ENCODE data around the gene SPATC1L. TPM values are rescaled to one million over a fixed set of nuclear protein-coding genes. Genes with fewer than 3 reads are reported as not detected.
"Not testable (repeated sequence)": the region's sequence is repeated elsewhere in the genome, so short reads cannot be mapped to it uniquely, and the experiment has no call there.

The SPATC1L gene
- total RNA-seq, 1 donor from 2014 or later, result 14.1 TPM

- Mint-ChIP-seq H3K4me1 (ENCODE audit: low read depth) (no peaks in the 10 kb centered on the region), H3K9me3 (ENCODE audit: low read depth) (peaks cover 31% of the 10 kb centered on the region), H3K27ac (ENCODE audit: unreplicated experiment) (no peak overlapping the region), H3K36me3 (ENCODE audit: low read depth) (peaks cover 17% of the 10 kb centered on the region), H3K4me3 (ENCODE audit: unreplicated experiment) (no peak overlapping the region), H3K27me3 (ENCODE audit: low read depth) (no peaks in the 10 kb centered on the region)
- peak; percentile 61 for DNase-seq (ENCODE audit: low spot score)
- TF ChIP-seq CTCF (IDR thresholded peaks at IDR 0.05), result no peak
Measured at GRCh38 chr21:46171996-46172862, 12.0 kb downstream of the SPATC1L start.

GRCh38 chr21:46171585-46171984 lies 12.7 kb downstream of the SPATC1L start:
- H3K27ac Mint-ChIP-seq (ENCODE audit: unreplicated experiment), result no peak overlapping the region
- H3K9me3 Mint-ChIP-seq (ENCODE audit: low read depth), result peaks cover 24% of the 10 kb centered on the region
- no peaks in the 10 kb centered on the region for H3K27me3 Mint-ChIP-seq (ENCODE audit: low read depth)
- DNase-seq (ENCODE audit: low spot score), result no peak
- H3K4me1 Mint-ChIP-seq (ENCODE audit: low read depth), result no peaks in the 10 kb centered on the region
- H3K4me3 Mint-ChIP-seq (ENCODE audit: unreplicated experiment), result no peak overlapping the region
- TF ChIP-seq CTCF (IDR thresholded peaks at IDR 0.05), result no peak
- H3K36me3 Mint-ChIP-seq (ENCODE audit: low read depth), result peaks cover 14% of the 10 kb centered on the region

GRCh38 chr21:46170436-46171193 lies 13.6 kb downstream of the SPATC1L start:
- peaks cover 17% of the 10 kb centered on the region for H3K9me3 Mint-ChIP-seq (ENCODE audit: low read depth)
- not testable (repeated sequence) for H3K36me3 Mint-ChIP-seq (ENCODE audit: low read depth); H3K27me3 Mint-ChIP-seq (ENCODE audit: low read depth); H3K4me1 Mint-ChIP-seq (ENCODE audit: low read depth); H3K4me3 Mint-ChIP-seq (ENCODE audit: unreplicated experiment); H3K27ac Mint-ChIP-seq (ENCODE audit: unreplicated experiment)
- peak; percentile 22 for DNase-seq (ENCODE audit: low spot score)

- Mint-ChIP-seq H3K27ac (ENCODE audit: unreplicated experiment) (no peak overlapping the region), H3K36me3 (ENCODE audit: low read depth) (peaks cover 7% of the 10 kb centered on the region)
- DNase-seq (ENCODE audit: low spot score), result peak; percentile 25
Measured at GRCh38 chr21:46168659-46169386, 15.4 kb downstream of the SPATC1L start.

GRCh38 chr21:46168238-46168637 lies 16.0 kb downstream of the SPATC1L start:
- Mint-ChIP-seq H3K9me3 (ENCODE audit: low read depth) (peaks cover 2% of the 10 kb centered on the region), H3K27ac (ENCODE audit: unreplicated experiment) (no peak overlapping the region), H3K27me3 (ENCODE audit: low read depth) (no peaks in the 10 kb centered on the region), H3K4me1 (ENCODE audit: low read depth) (no peaks in the 10 kb centered on the region), H3K36me3 (ENCODE audit: low read depth) (peaks cover 7% of the 10 kb centered on the region), H3K4me3 (ENCODE audit: unreplicated experiment) (no peak overlapping the region)
- TF ChIP-seq CTCF (IDR thresholded peaks at IDR 0.05), result no peak
- DNase-seq (ENCODE audit: low spot score), result peak; percentile 88

More at GRCh38 chr21:46168659-46169386, 15.4 kb downstream of the SPATC1L start:
- peaks cover 2% of the 10 kb centered on the region for H3K9me3 Mint-ChIP-seq (ENCODE audit: low read depth)
- no peak for TF ChIP-seq CTCF (IDR thresholded peaks at IDR 0.05)
- no peak overlapping the region for H3K4me3 Mint-ChIP-seq (ENCODE audit: unreplicated experiment)
- H3K4me1 Mint-ChIP-seq (ENCODE audit: low read depth), result no peaks in the 10 kb centered on the region
- H3K27me3 Mint-ChIP-seq (ENCODE audit: low read depth), result no peaks in the 10 kb centered on the region

All from chondrocyte (in vitro differentiated cells).